Retinal pigment epithelial cell (primary cell): ENCODE results near the gene MCF2L.

ENCODE experiments used
- DNase-seq: peaks from one replicate; pipeline ENCODE4 v3.0.0-alpha.2; 2010; ENCODE audit warnings: low read depth
- H3K4me3 ChIP-seq: 2 replicates; pipeline ENCODE4 v1.5.1; 2011; ENCODE audit warnings: mild to moderate bottlenecking, low read length, control low read depth, moderate library complexity
- CTCF ChIP-seq: conservative IDR thresholded peaks from 2 replicates; pipeline ENCODE4 v1.5.1; 2011; ENCODE audit warnings: low read depth, low read length, control low read depth, inconsistent platforms

MCF2L gene

GRCh38 chr13:113120300-113121182 lies 151.5 kb downstream of the MCF2L start:
- DNase-seq = no peak
- TF ChIP-seq CTCF = no peak
- H3K4me3 ChIP-seq = no peak overlapping the region

- no peak for TF ChIP-seq CTCF
- H3K4me3 ChIP-seq = no peak overlapping the region
- DNase-seq = no peak
Observed at GRCh38 chr13:113121183-113121927, 152.3 kb downstream of the MCF2L start.

GRCh38 chr13:113121928-113122471 lies 153.0 kb downstream of the MCF2L start:
- DNase-seq = no peak
- no peak for TF ChIP-seq CTCF
- H3K4me3 ChIP-seq = no peak overlapping the region

GRCh38 chr13:113122550-113123225 lies 153.7 kb downstream of the MCF2L start, which contains the start of gene F10:
TSS of gene F10 (plus strand) at chr13:113122799. CDS start at chr13:113122856, 57 bp downstream.
- DNase-seq = peak; percentile 17
- peak within 1 kb of the TSS; percentile 24 for H3K4me3 ChIP-seq
- TF ChIP-seq CTCF = no peak

GRCh38 chr13:113123226-113124201 lies 154.5 kb downstream of the MCF2L start:
- TF ChIP-seq CTCF = peak; percentile 39
- no peak overlapping the region for H3K4me3 ChIP-seq
- no peak for DNase-seq
